Pancreas (tissue), 10 donors: Measurements from ENCODE around the gene IL21R. TPM values are rescaled to one million over a fixed set of nuclear protein-coding genes. Genes with fewer than 3 reads are reported as not detected.
A peak's percentile ranks its signal among the peaks of the same experiment; 100 is the strongest.

Experiments used
- ATAC-seq, 4 donors: fragments of 200-7000 bp; cut with Tn5 transposase; one replicate each; pipeline versions ENCODE4 v1.8.0 to v1.9.1; 2020; ENCODE audit warnings: mild to moderate bottlenecking in 4 of 4, moderate library complexity in 4 of 4
- DNase-seq, 6 donors: peaks; one replicate each; pipeline ENCODE4 v3.0.0-alpha.2; 2020
- FAIRE-seq: peaks from 2 replicates; lab custom pipeline; 2012; peaks lifted over from hg19 to GRCh38; lab: Jason Lieb, UNC
- H3K27ac ChIP-seq, 4 donors: fragments of 200-600 bp; sonication (generic); 1 replicate in 3 of 4; 2 replicates in 1 of 4; pipeline versions ENCODE4 v1.5.0 to v1.8.0; 2020
- H3K27me3 ChIP-seq, 4 donors: fragments of 200-600 bp; one replicate each; pipeline ENCODE4 v1.8.0; 2021
- H3K36me3 ChIP-seq, 3 donors: fragments of 200-600 bp; sonication (generic) in 1 of 3; one replicate each; pipeline versions ENCODE4 v1.5.0 to v1.8.0; 2020 to 2021
- H3K4me1 ChIP-seq, 3 donors: fragments of 200-600 bp; one replicate each; pipeline ENCODE4 v1.8.0; 2021
- H3K4me3 ChIP-seq, 4 donors: fragments of 200-600 bp; sonication (generic) in 2 of 4; one replicate each; pipeline versions ENCODE4 v1.5.0 to v1.8.0; 2020 to 2021
- H3K9me3 ChIP-seq, 4 donors: fragments of 200-600 bp; one replicate each; pipeline ENCODE4 v1.8.0; 2021
- WGBS, 2 donors: extraction: QIAGEN DNeasy Blood & Tissue Kit; methylation state at CpG; one replicate each; pipeline ENCODE4 v1.1.7; 2013; 5-methylcytosine and 5-hydroxymethylcytosine counted together
- intact Hi-C, 3 donors: fragments of 100-400 bp; cut with DNase I; formaldehyde crosslinking; loops; one replicate each; pipeline versions ENCODE4 v1.11.1 to v1.14.2; 2022
- polyA plus RNA-seq, 2 donors: library from polyadenylated mRNA; stranded (reverse); fragments of 200-250 nt; gene quantifications; one replicate each; pipeline ENCODE4 v1.2.3, GENCODE V29; 2013
- total RNA-seq, 6 donors: library from RNA; stranded (reverse); fragmentation: NEBNext Ultra II Directional in 4 of 6; extraction: Animal tissue kit (Norgen Biotek cat#: 25700) in 4 of 6; gene quantifications; one replicate each; pipeline versions ENCODE4 v1.2.1 to v1.2.4, GENCODE V29; 2021 to 2023
- TF ChIP-seq, protein P1 (sequence below), 4 donors: fragments of 200-600 bp; sonication (generic) in 3 of 4; IDR thresholded peaks; one replicate each; pipeline versions ENCODE4 v1.5.0 to v1.8.0; 2021; ENCODE audit warnings: antibody characterized with exemption in 4 of 4
- donor health status: healthy with polysubstance abuse.
- donor health status: DM: no; HTN: no; CAD: no; lungs with moderate emphysema.
- donor health status: DM: no; HTN: no; CAD: no.
- donor health status: control.
- donor health status: control.
- donor health status: Bipolar disorder and iron deficiency.
- donor health status: DM: yes; HTN: yes; CAD: no.
- donor health status: DM: no; HTN: no; CAD: no.
- donor health status: DM: no; HTN: no; CAD: no.
- donor health status: DM: yes; HTN: yes; CAD: no.

The IL21R gene
- total and polyA plus RNA-seq, 8 donors, result 0.08 to 0.79 (median 0.31) TPM; not detected in 2

DNA sequence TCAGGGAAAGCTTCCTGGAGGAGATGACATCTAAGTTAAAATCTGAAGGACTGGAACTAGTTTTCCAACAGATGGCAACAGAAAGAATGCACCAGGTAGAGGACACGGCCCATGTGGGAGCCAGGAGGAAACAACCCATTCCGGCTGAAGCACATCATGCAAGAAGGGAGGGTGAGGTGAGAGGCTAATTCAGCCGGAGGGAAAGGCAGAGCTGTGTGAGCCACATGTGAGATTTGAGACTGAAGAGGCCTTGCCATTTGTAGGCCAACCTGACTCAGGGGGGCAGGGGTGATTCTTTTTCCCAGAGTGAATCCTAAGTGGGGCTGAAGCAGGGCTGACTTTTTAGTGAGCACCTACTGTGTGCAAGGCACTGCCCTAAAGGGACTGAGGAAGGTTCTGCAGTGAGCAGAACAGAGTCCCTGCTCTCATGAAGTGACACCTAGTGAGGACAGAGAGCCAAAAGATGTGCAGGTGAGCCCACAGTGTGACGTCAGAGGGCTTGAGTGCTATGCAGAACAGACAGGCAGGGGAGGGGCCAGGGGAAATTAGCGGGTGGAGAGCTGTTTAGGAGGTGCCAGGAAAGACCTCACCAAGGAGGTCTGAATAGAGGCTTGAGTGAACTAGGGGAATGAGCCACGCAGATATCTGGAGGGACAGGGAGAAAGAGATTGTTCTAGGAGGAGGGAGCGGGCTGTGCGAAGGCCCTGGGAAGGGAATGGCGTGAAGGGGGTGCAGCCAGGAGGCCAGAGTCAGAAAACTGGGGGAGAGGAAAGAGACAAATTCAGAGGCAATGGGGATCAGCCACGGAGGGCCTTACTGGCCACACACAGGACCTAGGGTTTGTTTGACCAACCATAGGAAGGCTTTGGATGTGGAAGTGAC, 19.8 kb upstream of the IL21R start:
- TF ChIP-seq, protein P1, sequence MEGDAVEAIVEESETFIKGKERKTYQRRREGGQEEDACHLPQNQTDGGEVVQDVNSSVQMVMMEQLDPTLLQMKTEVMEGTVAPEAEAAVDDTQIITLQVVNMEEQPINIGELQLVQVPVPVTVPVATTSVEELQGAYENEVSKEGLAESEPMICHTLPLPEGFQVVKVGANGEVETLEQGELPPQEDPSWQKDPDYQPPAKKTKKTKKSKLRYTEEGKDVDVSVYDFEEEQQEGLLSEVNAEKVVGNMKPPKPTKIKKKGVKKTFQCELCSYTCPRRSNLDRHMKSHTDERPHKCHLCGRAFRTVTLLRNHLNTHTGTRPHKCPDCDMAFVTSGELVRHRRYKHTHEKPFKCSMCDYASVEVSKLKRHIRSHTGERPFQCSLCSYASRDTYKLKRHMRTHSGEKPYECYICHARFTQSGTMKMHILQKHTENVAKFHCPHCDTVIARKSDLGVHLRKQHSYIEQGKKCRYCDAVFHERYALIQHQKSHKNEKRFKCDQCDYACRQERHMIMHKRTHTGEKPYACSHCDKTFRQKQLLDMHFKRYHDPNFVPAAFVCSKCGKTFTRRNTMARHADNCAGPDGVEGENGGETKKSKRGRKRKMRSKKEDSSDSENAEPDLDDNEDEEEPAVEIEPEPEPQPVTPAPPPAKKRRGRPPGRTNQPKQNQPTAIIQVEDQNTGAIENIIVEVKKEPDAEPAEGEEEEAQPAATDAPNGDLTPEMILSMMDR (IDR thresholded peaks at IDR 0.05), result no peak
- intact Hi-C loops, result no loop called here
- Histone ChIP-seq H3K27me3 (no peaks in the 10 kb centered on the region), H3K9me3 (no peaks in the 10 kb centered on the region), H3K4me3 (no peak overlapping the region), H3K4me1 (no peaks in the 10 kb centered on the region), H3K36me3 (no peaks in the 10 kb centered on the region), H3K27ac (no peak overlapping the region)
- FAIRE-seq (no peak), ATAC-seq (no peak), DNase-seq (no peak)
- WGBS, 2 donors, result 66 to 70% methylated on average over 10 of the region's 10 CpGs

GRCh38 chr16:27383556-27384243, 18.3 kb upstream of the IL21R start:
- 61 to 75% methylated on average over 15 of the region's 15 CpGs for WGBS, 2 donors
- ATAC-seq, result peak in 2 of 4 donors; percentile 67 to 86
- H3K4me3 ChIP-seq, result no peak overlapping the region
- H3K4me1 ChIP-seq, result no peaks in the 10 kb centered on the region
- H3K9me3 ChIP-seq, result no peaks in the 10 kb centered on the region
- intact Hi-C loops, result no loop called here
- no peak for FAIRE-seq
- H3K36me3 ChIP-seq, result no peaks in the 10 kb centered on the region
- no peak overlapping the region for H3K27ac ChIP-seq
- TF ChIP-seq, protein P1 (IDR thresholded peaks at IDR 0.05), result no peak
- H3K27me3 ChIP-seq, result no peaks in the 10 kb centered on the region
- peak in 1 of 6 donors; percentile 57 for DNase-seq

GRCh38 chr16:27384425-27384824, 17.5 kb upstream of the IL21R start:
- ATAC-seq (no peak), DNase-seq (no peak), FAIRE-seq (no peak)
- no peaks in the 10 kb centered on the region for H3K36me3 ChIP-seq
- TF ChIP-seq, protein P1 (IDR thresholded peaks at IDR 0.05), result no peak
- H3K9me3 ChIP-seq, result no peaks in the 10 kb centered on the region
- H3K4me3 ChIP-seq, result no peak overlapping the region
- intact Hi-C loops, result no loop called here
- H3K4me1 ChIP-seq, result no peaks in the 10 kb centered on the region
- H3K27me3 ChIP-seq, result no peaks in the 10 kb centered on the region
- no peak overlapping the region for H3K27ac ChIP-seq
- 42 to 66% methylated on average over 5 of the region's 5 CpGs for WGBS, 2 donors

DNA sequence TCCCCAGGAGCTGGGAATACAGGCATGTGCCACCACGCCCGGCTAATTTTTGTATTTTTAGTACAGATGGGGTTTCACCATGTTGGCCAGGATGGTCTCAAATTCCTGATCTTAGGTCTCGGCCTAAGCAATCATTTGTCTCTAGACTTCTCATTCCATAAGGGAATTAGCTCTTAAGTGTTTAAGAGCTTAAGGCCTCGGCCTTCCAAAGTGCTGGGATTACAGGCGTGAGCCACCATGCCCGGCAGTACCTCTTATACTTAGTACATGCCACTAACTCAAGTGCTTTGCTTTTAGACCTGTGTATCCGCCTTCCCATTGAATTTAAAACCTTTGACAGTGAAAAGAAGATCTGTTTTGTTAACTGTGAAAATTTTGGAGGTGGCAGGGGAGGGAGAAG, 16.6 kb upstream of the IL21R start:
- Histone ChIP-seq H3K36me3 (no peaks in the 10 kb centered on the region), H3K27ac (no peak overlapping the region), H3K4me3 (no peak overlapping the region), H3K9me3 (no peaks in the 10 kb centered on the region), H3K27me3 (no peaks in the 10 kb centered on the region), H3K4me1 (no peaks in the 10 kb centered on the region)
- ATAC-seq (no peak), DNase-seq (no peak), FAIRE-seq (no peak)
- TF ChIP-seq, protein P1 (IDR thresholded peaks at IDR 0.05), result no peak
- intact Hi-C loops, result no loop called here
- 69 to 78% methylated on average over 7 of the region's 7 CpGs for WGBS, 2 donors
